ENCODE results near the gene HIVEP2. TPM values are rescaled to one million over a fixed set of nuclear protein-coding genes. Genes with fewer than 3 reads are reported as not detected.

The HIVEP2 gene
- total and polyA plus RNA-seq, 2 donors (not counting 1 experiment from before 2014, with no cell fraction given), result 5.0 to 14.4 TPM

GRCh38 chr6:142761756-142762155 lies 183.2 kb downstream of the HIVEP2 start:
- H3K4me2 ChIP-seq (ENCODE audit: extremely low read depth, insufficient read depth, low read length), result no peak overlapping the region
- no peaks in the 10 kb centered on the region for H4K20me1 ChIP-seq (ENCODE audit: control insufficient read depth, extremely low read depth, insufficient read depth, low read length)
- H3K9ac ChIP-seq (ENCODE audit: insufficient read depth, low read length), result no peak overlapping the region
- no peaks in the 10 kb centered on the region for H3K9me3 ChIP-seq (ENCODE audit: control insufficient read depth, insufficient read depth, low read depth, low read length)
- H3K36me3 ChIP-seq (ENCODE audit: control insufficient read depth, insufficient read depth, low read length), result peaks cover 3% of the 10 kb centered on the region
- no peak for DNase-seq (ENCODE audit: low read depth in 2 of 2)
- H2AFZ ChIP-seq (ENCODE audit: low read length), result no peak overlapping the region
- no peak overlapping the region for H3K27ac ChIP-seq (ENCODE audit: insufficient read depth, low read length)
- no peaks in the 10 kb centered on the region for H3K27me3 ChIP-seq (ENCODE audit: control insufficient read depth, insufficient read depth, low read length)
- no peak for TF ChIP-seq EZH2 (IDR thresholded peaks at IDR 0.05; ENCODE audit: low read length, missing control alignments)
- TF ChIP-seq, protein P1, sequence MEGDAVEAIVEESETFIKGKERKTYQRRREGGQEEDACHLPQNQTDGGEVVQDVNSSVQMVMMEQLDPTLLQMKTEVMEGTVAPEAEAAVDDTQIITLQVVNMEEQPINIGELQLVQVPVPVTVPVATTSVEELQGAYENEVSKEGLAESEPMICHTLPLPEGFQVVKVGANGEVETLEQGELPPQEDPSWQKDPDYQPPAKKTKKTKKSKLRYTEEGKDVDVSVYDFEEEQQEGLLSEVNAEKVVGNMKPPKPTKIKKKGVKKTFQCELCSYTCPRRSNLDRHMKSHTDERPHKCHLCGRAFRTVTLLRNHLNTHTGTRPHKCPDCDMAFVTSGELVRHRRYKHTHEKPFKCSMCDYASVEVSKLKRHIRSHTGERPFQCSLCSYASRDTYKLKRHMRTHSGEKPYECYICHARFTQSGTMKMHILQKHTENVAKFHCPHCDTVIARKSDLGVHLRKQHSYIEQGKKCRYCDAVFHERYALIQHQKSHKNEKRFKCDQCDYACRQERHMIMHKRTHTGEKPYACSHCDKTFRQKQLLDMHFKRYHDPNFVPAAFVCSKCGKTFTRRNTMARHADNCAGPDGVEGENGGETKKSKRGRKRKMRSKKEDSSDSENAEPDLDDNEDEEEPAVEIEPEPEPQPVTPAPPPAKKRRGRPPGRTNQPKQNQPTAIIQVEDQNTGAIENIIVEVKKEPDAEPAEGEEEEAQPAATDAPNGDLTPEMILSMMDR (conservative IDR thresholded peaks at IDR 0.05 in 1 of 2, IDR thresholded peaks at IDR 0.05 in 1 of 2; ENCODE audit: low read depth in 1 of 2, low read length in 2 of 2), result no peak
- H3K4me1 ChIP-seq (ENCODE audit: control insufficient read depth, extremely low read depth, insufficient read depth, low read length), result peaks cover under 1% of the 10 kb centered on the region
- no peak overlapping the region for H3K4me3 ChIP-seq (replicated peaks in 1 of 4; ENCODE audit: control extremely low read depth in 1 of 4, insufficient read depth in 1 of 4, low read depth in 3 of 4, low read length in 4 of 4)
- H3K79me2 ChIP-seq (ENCODE audit: control insufficient read depth, insufficient read depth, low read length), result no peaks in the 10 kb centered on the region

GRCh38 chr6:142760152-142760551 lies 184.8 kb downstream of the HIVEP2 start:
- Histone ChIP-seq H3K27ac (ENCODE audit: insufficient read depth, low read length) (no peak overlapping the region), H3K36me3 (ENCODE audit: control insufficient read depth, insufficient read depth, low read length) (peaks cover 3% of the 10 kb centered on the region), H3K4me1 (ENCODE audit: control insufficient read depth, extremely low read depth, insufficient read depth, low read length) (peaks cover 2% of the 10 kb centered on the region), H2AFZ (ENCODE audit: low read length) (no peak overlapping the region), H3K4me3 (replicated peaks in 1 of 4; ENCODE audit: control extremely low read depth in 1 of 4, insufficient read depth in 1 of 4, low read depth in 3 of 4, low read length in 4 of 4) (no peak overlapping the region), H3K9ac (ENCODE audit: insufficient read depth, low read length) (no peak overlapping the region), H3K4me2 (ENCODE audit: extremely low read depth, insufficient read depth, low read length) (no peak overlapping the region), H4K20me1 (ENCODE audit: control insufficient read depth, extremely low read depth, insufficient read depth, low read length) (no peaks in the 10 kb centered on the region), H3K79me2 (ENCODE audit: control insufficient read depth, insufficient read depth, low read length) (no peaks in the 10 kb centered on the region), H3K27me3 (ENCODE audit: control insufficient read depth, insufficient read depth, low read length) (no peaks in the 10 kb centered on the region), H3K9me3 (ENCODE audit: control insufficient read depth, insufficient read depth, low read depth, low read length) (no peaks in the 10 kb centered on the region)
- no peak for TF ChIP-seq EZH2 (IDR thresholded peaks at IDR 0.05; ENCODE audit: low read length, missing control alignments)
- TF ChIP-seq, protein P1 (conservative IDR thresholded peaks at IDR 0.05 in 1 of 2, IDR thresholded peaks at IDR 0.05 in 1 of 2; ENCODE audit: low read depth in 1 of 2, low read length in 2 of 2), result no peak
- peak in 1 of 2 donors; percentile 77 for DNase-seq (ENCODE audit: low read depth in 2 of 2)

DNA sequence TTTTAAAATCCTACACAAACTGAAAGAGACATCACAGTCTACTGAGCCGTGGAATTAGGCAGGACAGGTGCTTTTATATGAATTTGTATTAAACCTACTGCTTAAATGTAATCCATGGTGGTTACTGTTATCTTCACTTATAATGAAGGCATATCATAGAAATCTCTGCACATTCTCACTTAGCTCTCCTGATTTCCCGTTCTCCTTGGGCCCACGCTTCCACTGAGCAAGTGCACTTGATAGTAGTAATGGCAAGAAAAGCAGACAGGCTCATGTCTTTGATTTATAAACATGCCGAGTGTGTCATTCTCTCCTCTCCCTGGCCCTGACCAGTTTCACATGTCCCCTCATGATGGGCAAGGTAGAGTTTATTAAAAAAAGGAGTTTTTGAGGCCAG lies 186.3 kb downstream of the HIVEP2 start:
- no peak for DNase-seq (ENCODE audit: low read depth in 2 of 2)
- H4K20me1 ChIP-seq (ENCODE audit: control insufficient read depth, extremely low read depth, insufficient read depth, low read length), result no peaks in the 10 kb centered on the region
- no peak overlapping the region for H3K4me2 ChIP-seq (ENCODE audit: extremely low read depth, insufficient read depth, low read length)
- H3K4me1 ChIP-seq (ENCODE audit: control insufficient read depth, extremely low read depth, insufficient read depth, low read length), result peaks cover 2% of the 10 kb centered on the region
- no peak overlapping the region for H3K4me3 ChIP-seq (replicated peaks in 1 of 4; ENCODE audit: control extremely low read depth in 1 of 4, insufficient read depth in 1 of 4, low read depth in 3 of 4, low read length in 4 of 4)
- H3K27ac ChIP-seq (ENCODE audit: insufficient read depth, low read length), result no peak overlapping the region
- no peak overlapping the region for H3K9ac ChIP-seq (ENCODE audit: insufficient read depth, low read length)
- H3K79me2 ChIP-seq (ENCODE audit: control insufficient read depth, insufficient read depth, low read length), result no peaks in the 10 kb centered on the region
- no peaks in the 10 kb centered on the region for H3K9me3 ChIP-seq (ENCODE audit: control insufficient read depth, insufficient read depth, low read depth, low read length)
- peaks cover 3% of the 10 kb centered on the region for H3K36me3 ChIP-seq (ENCODE audit: control insufficient read depth, insufficient read depth, low read length)
- H3K27me3 ChIP-seq (ENCODE audit: control insufficient read depth, insufficient read depth, low read length), result no peaks in the 10 kb centered on the region
- no peak overlapping the region for H2AFZ ChIP-seq (ENCODE audit: low read length)
- TF ChIP-seq, protein P1 (conservative IDR thresholded peaks at IDR 0.05 in 1 of 2, IDR thresholded peaks at IDR 0.05 in 1 of 2; ENCODE audit: low read depth in 1 of 2, low read length in 2 of 2), result no peak
- no peak for TF ChIP-seq EZH2 (IDR thresholded peaks at IDR 0.05; ENCODE audit: low read length, missing control alignments)

Measured in fibroblast of lung (primary cell).